Left lung (tissue), 10 donors: Measurements from ENCODE around the gene ST3GAL3. TPM values are rescaled to one million over a fixed set of nuclear protein-coding genes. Genes with fewer than 3 reads are reported as not detected.
A peak's percentile ranks its signal among the peaks of the same experiment; 100 is the strongest.

Experiments
- ATAC-seq: fragments of 200-7000 bp; cut with Tn5 transposase; one replicate; pipeline ENCODE4 v1.9.1; 2020; ENCODE audit warnings: moderate library complexity
- DNase-seq, 4 donors: peaks; one replicate each; pipeline ENCODE4 v3.0.0-alpha.2; 2013 to 2020
- H3K27ac ChIP-seq, 2 donors: fragments of 200-600 bp; sonication (generic) in 1 of 2; one replicate each; pipeline versions ENCODE4 v1.5.0 to v1.8.0; 2020 to 2021
- H3K27me3 ChIP-seq, 2 donors: fragments of 200-600 bp; sonication (generic) in 1 of 2; one replicate each; pipeline versions ENCODE4 v1.5.0 to v1.8.0; 2020 to 2021
- H3K36me3 ChIP-seq, 2 donors: fragments of 200-600 bp; sonication (generic) in 1 of 2; one replicate each; pipeline versions ENCODE4 v1.5.0 to v1.8.0; 2020 to 2021
- H3K4me1 ChIP-seq, 2 donors: fragments of 200-600 bp; one replicate each; pipeline ENCODE4 v1.8.0; 2021
- H3K4me3 ChIP-seq, 2 donors: fragments of 200-600 bp; sonication (generic) in 1 of 2; one replicate each; pipeline versions ENCODE4 v1.5.0 to v1.8.0; 2020 to 2021; ENCODE audit warnings: mild to moderate bottlenecking in 1 of 2
- H3K9me3 ChIP-seq, 2 donors: fragments of 200-600 bp; sonication (generic) in 1 of 2; one replicate each; pipeline versions ENCODE4 v1.5.0 to v1.8.0; 2020 to 2021
- CTCF ChIP-seq, 2 donors: fragments of 200-600 bp; sonication (generic) in 1 of 2; IDR thresholded peaks; one replicate each; pipeline versions ENCODE4 v1.5.0 to v1.8.0; 2021; ENCODE audit warnings: antibody characterized with exemption in 2 of 2
- intact Hi-C, 2 donors: fragments of 100-400 bp; cut with DNase I; formaldehyde crosslinking; loops; one replicate each; pipeline versions ENCODE4 v1.11.2 to v1.14.2; 2022
- polyA plus RNA-seq, 6 donors: library from polyadenylated mRNA; unstranded; fragments of 120-200 nt; gene quantifications; one replicate each; pipeline ENCODE4 v1.2.1, GENCODE V29; 2013; ENCODE audit not compliant: insufficient read length in 6 of 6
- total RNA-seq, 2 donors: library from RNA; stranded (reverse); fragmentation: NEBNext Ultra II Directional; extraction: Animal tissue kit (Norgen Biotek cat#: 25700); gene quantifications; one replicate each; pipeline ENCODE4 v1.2.1, GENCODE V29; 2021
- donor health status: DM: no; HTN: yes; CAD: no.
- donor health status: DM: no; HTN: no; CAD: no.

The ST3GAL3 gene
- total and polyA plus RNA-seq, 8 donors, result 18.9 to 42.4 (median 34.4) TPM

GRCh38 chr1:43764581-43764980, 57.2 kb downstream of the ST3GAL3 start:
- H3K4me3 ChIP-seq, result no peak overlapping the region
- intact Hi-C loops, result loop anchor here in 1 of 2 donors (10.0 kb wide), 1 partner anchor 170 kb away; the partner anchor contains the start of gene ARTN
- no peaks in the 10 kb centered on the region for H3K9me3 ChIP-seq
- no peak overlapping the region for H3K27ac ChIP-seq
- no peaks in the 10 kb centered on the region for H3K36me3 ChIP-seq
- no peak for TF ChIP-seq CTCF (IDR thresholded peaks at IDR 0.05)
- no peak for ATAC-seq
- H3K4me1 ChIP-seq, result peaks cover 0 to 7% of the 10 kb centered on the region in 2 donors
- DNase-seq, result no peak
- H3K27me3 ChIP-seq, result no peaks in the 10 kb centered on the region

- Histone ChIP-seq H3K27ac (no peak overlapping the region), H3K9me3 (no peaks in the 10 kb centered on the region), H3K4me3 (no peak overlapping the region), H3K4me1 (peaks cover 0 to 7% of the 10 kb centered on the region in 2 donors), H3K36me3 (no peaks in the 10 kb centered on the region), H3K27me3 (no peaks in the 10 kb centered on the region)
- no peak for TF ChIP-seq CTCF (IDR thresholded peaks at IDR 0.05)
- DNase-seq, result peak in 2 of 4 donors; percentile 24 to 36
- intact Hi-C loops, result loop anchor here (2.0 to 10.0 kb wide), 2 partner anchors 169 kb away; partner anchors contain the start of gene ARTN (in 1 of the 2)
- peak; percentile 81 for ATAC-seq
Observed at GRCh38 chr1:43766086-43766784, 58.9 kb downstream of the ST3GAL3 start.

DNA sequence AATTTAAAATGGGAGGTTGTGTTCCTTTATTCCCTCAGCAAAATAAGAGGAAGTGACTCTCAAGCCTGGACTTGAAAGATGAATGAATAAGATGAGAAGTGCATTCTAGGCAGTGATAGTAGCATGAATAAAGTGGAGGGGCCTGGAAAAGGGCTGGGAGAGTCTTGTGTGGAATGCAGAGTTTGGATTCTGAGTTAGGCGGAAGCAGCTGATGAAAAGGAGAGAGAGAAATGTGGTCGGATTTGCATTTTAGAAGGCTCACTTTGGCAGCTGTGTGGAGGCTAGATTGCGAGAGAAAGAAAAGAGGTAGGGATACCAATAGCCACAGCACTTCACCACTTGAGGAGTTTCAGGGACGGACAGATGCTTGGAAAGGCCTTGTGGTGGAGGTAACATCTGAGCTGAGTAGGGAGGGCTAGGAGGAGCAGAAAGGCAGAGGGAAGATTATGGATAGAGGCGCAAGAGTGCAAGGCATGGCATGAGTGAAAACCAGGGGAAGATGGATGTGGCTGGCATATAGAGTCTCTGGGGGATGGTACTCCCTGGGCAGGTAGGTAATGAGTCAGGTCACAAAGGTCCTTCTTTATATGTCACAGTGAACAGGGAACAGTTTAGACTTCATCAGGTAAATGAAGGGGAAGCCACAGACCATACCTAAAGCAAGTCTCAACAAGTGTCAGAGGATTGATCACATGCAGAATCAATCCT, 59.6 kb downstream of the ST3GAL3 start:
- H3K4me1 ChIP-seq, result peaks cover 0 to 7% of the 10 kb centered on the region in 2 donors
- no peak for ATAC-seq
- intact Hi-C loops, result loop anchor here (2.0 to 10.0 kb wide), 2 partner anchors 168 kb away; partner anchors contain the start of gene ARTN (in 1 of the 2)

DNA sequence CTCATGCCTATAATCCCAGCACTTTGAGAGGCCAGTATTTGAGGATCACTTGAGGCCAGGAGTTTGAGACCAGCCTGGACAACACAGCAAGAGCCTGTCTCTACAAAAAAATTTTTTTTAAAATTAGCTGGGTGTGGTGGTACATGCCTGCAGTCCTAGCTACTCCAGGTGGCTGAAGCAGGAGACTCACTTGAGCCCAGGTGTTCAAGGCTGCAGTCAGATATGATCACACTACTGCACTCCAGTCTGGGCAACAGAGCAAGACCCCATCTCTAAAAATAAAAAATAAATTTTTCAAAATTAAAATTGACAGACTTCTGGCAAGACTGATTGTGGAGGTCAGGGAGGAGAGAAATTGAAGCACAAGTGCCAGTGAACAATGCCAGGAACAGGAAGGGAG, 60.8 kb downstream of the ST3GAL3 start:
- Histone ChIP-seq H3K4me1 (peaks cover 0 to 6% of the 10 kb centered on the region in 2 donors), H3K9me3 (no peaks in the 10 kb centered on the region), H3K27me3 (no peaks in the 10 kb centered on the region), H3K27ac (no peak overlapping the region), H3K36me3 (no peaks in the 10 kb centered on the region), H3K4me3 (no peak overlapping the region)
- DNase-seq (no peak), ATAC-seq (no peak)
- no peak for TF ChIP-seq CTCF (IDR thresholded peaks at IDR 0.05)
- intact Hi-C loops, result loop anchor here in 1 of 2 donors (10.0 kb wide), 1 partner anchor 167 kb away; the partner anchor contains the start of gene ARTN

More for the DNA sequence above, 59.6 kb downstream of the ST3GAL3 start:
- Histone ChIP-seq H3K36me3 (no peaks in the 10 kb centered on the region), H3K27me3 (no peaks in the 10 kb centered on the region), H3K9me3 (no peaks in the 10 kb centered on the region), H3K4me3 (no peak overlapping the region), H3K27ac (no peak overlapping the region)
- DNase-seq, result no peak
- TF ChIP-seq CTCF (IDR thresholded peaks at IDR 0.05), result no peak

GRCh38 chr1:43769350-43769908, 62.1 kb downstream of the ST3GAL3 start:
- intact Hi-C loops, result loop anchor here in 1 of 2 donors (10.0 kb wide), 1 partner anchor 165 kb away; the partner anchor contains the start of gene ARTN
- Histone ChIP-seq H3K27ac (no peak overlapping the region), H3K36me3 (no peaks in the 10 kb centered on the region), H3K4me1 (no peaks in the 10 kb centered on the region), H3K27me3 (no peaks in the 10 kb centered on the region), H3K4me3 (no peak overlapping the region), H3K9me3 (no peaks in the 10 kb centered on the region)
- DNase-seq (no peak), ATAC-seq (no peak)
- no peak for TF ChIP-seq CTCF (IDR thresholded peaks at IDR 0.05)
